ENCODE results near the gene AQP9.

AQP9 gene

DNA sequence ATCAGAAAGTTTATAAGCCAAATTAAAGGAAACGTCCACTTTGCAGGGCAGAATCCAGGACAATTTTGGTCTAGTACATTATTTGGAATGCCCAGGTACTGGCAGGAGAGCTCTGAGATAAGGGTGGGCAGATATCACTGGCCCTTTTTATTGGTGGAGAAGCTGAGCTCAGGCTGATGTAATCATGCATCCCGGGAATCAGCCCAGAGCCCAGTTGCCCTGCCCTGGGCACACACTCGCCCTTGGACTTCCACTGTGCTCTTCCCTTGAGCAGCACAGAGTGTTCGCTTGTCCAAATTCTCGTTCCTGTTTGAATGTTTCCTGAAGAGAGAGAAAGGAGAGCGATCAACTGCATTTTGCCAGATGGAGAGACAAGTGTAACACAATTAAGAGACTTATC is 3.7 kb downstream of the AQP9 start:
- DNase-seq = no peak

- no peak for DNase-seq
These were observed 4.8 kb downstream of the AQP9 start for GRCh38 chr15:58142827-58143461.

DNA sequence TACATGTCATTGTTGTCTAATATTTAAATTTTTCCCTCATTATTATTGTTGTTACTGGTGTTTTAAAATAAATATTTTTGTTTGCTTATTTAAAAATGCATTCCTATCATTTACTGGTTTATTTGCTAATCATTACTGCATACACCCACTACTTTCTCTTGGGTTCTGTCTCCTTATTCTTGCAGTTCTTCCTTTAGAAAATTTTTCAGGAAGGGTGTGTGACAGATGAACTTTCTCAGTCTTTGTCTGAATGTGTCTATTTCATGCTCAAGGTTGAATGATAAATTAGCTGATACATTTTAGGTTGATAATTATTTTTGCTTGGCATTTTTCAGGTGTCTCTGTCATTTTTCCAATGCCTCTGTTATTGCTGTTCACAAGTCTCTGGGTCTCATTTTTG is 7.4 kb downstream of the AQP9 start:
- DNase-seq = no peak

GRCh38 chr15:58146211-58146610 is 8.0 kb downstream of the AQP9 start:
- DNase-seq = no peak

DNA sequence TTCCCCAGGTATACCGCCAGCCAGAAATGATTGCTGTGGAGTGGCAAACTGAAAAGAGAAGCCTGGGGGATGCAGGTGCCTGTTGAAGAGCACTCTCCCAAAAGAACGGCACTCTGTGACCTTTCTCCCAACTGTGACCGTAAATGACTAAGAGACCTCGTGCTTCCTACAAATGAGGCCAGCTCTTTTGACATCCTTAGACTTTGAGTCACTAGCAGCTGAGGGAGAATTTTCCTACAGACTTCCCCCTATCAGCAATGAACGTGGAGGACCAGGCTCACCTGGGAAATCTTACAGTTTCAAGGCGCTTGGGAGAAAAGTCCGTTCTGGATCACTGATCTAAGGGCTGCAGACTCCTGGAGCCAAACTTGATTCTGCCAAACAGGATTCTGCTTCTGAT is 8.6 kb downstream of the AQP9 start:
- no peak for DNase-seq

DNA sequence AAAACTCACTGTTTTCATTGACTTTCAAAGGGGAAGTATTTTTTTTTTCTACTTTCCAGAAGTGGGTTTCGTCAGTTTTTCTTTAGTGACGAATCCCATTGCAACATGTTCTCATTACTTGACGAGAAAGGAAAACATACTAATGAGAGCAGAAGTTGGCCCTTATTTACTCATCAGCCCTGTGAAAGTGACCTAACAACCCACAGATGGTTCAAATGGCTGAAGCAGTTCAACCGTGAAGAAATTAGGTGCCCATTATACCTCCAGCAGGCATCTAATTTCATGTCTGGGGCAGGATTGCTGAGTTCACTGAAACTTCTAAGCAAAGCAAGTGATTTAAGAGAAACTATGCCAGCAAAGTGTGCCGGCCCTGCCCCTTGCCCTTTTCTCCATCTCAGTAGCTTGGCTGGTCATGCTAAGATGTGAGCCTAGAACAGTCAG is 9.0 kb downstream of the AQP9 start:
- DNase-seq = no peak

- DNase-seq = no peak
These were observed 9.9 kb downstream of the AQP9 start for GRCh38 chr15:58148120-58148519.

- no peak for DNase-seq
These were observed 10.7 kb downstream of the AQP9 start for GRCh38 chr15:58148633-58149445.

DNA sequence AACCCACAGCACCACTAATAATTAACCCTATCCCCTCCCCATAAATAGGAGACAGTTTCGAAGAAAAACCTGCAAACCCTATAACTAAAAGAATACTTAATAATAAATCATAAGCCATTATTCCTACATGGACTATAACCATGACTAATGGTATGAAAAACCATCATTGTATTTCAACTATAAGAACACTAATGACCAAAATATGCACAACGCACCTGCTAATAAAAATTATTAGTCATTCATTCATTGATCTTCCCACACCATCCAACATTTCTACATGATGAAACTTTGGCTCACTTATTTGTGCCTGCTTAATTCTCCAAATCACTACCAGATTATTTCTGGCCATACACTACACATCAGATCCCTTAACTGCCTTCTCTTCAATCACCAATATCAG is 16.6 kb downstream of the AQP9 start:
- no peak for DNase-seq

- DNase-seq = no peak
These were observed 21.7 kb downstream of the AQP9 start for GRCh38 chr15:58159827-58160386.

DNA sequence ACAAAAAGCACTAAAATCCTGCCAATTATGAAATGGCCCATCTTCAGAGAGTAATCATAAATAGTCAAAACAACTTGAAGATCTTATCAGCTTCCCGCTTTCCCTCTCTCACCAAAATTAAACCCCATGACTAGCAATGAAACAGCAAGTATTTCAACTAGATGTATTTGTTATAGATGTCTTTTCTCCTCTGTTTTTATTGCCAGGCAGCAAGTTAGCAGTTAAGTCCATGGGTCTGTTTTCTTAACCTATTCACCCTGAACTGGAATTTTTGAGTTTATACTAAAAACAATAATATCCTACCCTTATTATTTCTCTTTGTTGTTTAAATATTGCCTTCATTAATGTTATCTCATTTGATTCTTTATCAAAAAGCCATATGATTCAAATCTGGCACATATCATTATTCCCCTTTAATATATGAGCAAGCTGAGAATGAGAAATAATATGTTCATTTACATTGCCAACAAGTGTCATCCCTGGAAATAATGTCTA is 23.3 kb downstream of the AQP9 start:
- no peak for DNase-seq

DNA sequence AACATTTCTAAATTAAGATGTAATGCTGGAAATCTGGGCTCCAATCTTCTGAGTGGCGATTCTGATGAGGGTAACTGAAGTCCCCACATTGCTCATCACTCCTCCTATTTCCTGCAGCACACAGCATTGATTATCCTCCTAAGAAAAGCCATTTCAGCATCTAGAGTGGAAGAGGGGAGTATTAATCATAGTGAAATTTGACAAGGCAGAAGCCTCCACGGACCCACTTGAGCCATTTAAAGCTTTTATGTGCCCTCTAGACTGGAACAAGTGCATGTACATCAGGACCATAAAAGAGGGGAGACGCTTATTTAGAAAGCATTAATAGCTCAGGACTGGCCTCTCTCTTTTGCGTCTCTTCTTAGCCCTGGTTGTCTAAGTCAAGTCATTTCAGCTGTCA is 25.8 kb downstream of the AQP9 start:
- DNase-seq = no peak

DNA sequence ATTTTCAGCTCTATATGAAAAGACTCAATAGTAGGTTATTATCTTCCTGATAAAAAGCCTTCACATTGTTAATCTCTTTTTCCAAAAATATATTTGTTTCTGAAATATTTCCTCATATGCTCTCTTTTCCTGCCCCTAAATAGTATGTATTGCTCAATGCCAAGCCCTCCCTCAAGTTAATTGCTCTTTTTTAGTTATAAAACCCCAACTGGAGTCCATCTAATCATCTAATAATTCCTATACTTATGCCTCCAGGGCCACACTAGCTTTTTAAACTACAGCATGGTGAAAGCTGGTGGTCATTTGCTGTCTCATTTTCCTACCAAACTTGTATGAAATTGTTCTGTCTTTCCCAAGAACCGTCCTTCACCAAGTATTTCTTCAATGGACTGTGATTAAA is 26.7 kb downstream of the AQP9 start:
- no peak for DNase-seq

- DNase-seq = no peak
These were observed 27.5 kb downstream of the AQP9 start for GRCh38 chr15:58165661-58166060.

DNA sequence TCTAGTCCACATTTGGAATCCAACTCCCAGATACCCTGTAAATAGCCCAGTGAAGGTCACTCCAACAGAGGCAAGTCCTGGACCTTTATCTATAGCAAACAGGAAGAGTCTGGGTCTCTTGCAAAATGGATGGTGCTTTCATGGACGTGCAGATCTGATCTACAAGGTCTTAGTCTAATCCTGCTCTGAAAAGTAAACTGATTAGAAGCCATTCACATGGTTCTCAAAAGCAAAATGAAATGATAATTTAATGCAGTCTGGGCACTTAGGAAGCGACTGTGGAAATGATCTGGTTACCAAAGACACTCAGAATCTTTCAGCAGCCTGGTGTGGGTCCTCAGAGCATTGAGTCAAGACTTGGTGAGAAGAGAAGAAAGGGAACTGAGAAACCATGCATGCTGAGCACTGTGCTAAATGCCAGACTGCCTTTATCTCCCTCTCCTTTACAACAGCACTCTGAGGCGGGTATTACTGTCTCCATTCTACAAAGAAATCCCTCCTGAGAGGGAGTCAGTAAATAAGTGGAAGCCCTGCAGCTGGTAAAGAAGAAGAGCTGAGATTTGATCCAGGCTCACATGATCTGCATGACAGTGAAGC is 29.0 kb downstream of the AQP9 start:
- DNase-seq = no peak

DNA sequence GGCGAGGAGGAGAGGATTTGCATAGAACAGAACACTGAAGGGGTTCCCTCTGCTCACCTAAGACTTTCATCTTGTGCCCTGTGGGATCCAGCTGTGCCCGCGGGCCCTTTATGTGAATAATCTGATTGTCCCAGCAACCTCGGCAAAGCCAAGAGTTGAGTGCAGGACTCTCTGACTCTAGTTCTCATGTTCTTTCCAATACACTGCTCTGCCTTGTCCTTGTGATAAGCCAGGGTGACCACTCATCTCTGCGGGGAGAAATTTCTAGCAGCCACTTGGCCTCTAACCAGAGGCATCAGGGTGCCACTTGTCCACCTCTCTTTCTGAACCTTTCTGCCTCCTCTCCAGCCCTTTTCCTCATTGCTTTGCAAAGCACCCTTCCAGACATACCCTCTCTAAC is 31.8 kb downstream of the AQP9 start:
- DNase-seq = no peak

DNA sequence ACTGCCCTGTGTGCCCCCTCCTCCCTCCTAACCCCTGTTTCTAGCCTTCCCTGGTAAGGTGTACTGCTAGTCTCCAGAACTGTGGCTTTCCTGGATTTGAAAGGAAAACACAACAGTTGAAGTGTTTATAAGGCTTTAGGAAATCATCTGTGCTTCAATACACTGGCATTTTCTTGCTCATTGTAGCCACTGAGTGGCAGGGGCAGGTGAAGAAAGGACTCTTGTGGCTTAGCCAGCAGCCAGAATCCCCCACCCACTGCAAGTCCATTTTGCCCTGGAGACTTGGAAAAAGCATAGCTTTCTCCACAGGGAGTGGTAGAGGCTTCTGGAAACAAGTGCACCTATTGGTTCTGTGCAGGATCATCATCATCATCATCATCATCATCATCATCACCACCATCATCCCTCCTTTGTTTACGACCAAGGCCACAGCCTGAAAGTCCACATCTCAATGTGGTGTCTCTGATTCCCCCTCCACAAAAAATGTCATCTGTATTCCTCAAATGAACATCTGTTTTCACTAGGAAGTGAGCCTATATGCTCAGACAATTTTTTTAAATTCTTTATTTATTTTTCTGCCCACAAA is 33.4 kb downstream of the AQP9 start:
- no peak for DNase-seq

DNA sequence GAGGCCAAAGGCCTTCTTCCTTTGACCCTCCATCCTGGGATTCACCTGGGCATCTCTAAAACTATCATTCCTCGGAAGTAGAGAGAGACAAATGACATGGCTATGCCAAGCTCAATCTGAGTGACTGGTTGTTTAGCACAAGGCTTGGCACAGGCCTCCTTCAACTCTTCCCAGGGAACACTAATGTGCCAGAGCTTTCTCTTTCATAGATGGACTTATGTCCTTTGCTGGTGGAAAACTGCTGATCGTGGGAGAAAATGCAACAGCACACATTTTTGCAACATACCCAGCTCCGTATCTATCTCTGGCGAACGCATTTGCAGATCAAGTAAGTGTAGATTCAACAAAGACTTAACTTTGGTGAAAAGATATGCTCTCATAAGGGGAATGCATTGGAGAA is 36.5 kb downstream of the AQP9 start:
- DNase-seq = no peak

- no peak for DNase-seq
These were observed 37.8 kb downstream of the AQP9 start for GRCh38 chr15:58175955-58176354.

GRCh38 chr15:58178668-58179067 is 40.5 kb downstream of the AQP9 start:
- DNase-seq = no peak

GRCh38 chr15:58179206-58179605 is 41.0 kb downstream of the AQP9 start:
- DNase-seq = no peak

DNA sequence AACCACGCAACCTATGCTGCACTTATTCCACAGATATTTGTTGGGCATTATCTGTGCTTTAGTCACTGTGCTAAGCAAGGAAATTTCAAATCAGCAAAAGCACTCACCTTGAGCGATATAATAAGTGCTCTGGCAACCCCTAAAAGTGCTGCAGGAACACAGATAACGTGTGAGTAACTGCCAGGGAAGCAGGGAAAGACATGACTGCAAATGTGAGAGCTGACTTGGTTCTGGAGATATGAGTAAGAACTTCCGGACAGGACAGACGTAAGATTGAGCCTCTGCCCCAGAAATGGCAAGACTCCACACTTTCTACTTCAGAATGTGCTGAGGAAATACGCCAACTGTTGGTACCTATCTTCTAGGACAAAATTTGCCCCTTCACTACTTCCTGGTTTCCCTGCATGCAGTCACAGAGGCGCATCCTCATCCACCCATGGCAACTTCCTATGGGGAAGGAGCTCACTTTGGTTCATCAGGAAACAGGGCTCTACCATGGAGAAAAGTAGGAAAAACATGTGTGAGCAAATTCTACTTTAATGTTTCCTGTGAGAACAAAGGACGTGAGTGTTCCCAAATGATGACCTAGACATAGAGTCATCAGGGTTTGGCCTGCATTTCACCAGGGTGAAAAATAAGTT is 41.7 kb downstream of the AQP9 start:
- DNase-seq = peak in 1 of 5 experiments; percentile 6
